CD1c-positive myeloid dendritic cell (primary cell): ENCODE measurements around the gene PRC1.
"Not testable (repeated sequence)": the region's sequence is repeated elsewhere in the genome, so short reads cannot be mapped to it uniquely, and the experiment has no call there.

ENCODE experiments used
- DNase-seq: peaks from one replicate; pipeline ENCODE4 v3.0.0-alpha.2; 2016; ENCODE audit errors: extremely low spot score

Gene PRC1, protein sequence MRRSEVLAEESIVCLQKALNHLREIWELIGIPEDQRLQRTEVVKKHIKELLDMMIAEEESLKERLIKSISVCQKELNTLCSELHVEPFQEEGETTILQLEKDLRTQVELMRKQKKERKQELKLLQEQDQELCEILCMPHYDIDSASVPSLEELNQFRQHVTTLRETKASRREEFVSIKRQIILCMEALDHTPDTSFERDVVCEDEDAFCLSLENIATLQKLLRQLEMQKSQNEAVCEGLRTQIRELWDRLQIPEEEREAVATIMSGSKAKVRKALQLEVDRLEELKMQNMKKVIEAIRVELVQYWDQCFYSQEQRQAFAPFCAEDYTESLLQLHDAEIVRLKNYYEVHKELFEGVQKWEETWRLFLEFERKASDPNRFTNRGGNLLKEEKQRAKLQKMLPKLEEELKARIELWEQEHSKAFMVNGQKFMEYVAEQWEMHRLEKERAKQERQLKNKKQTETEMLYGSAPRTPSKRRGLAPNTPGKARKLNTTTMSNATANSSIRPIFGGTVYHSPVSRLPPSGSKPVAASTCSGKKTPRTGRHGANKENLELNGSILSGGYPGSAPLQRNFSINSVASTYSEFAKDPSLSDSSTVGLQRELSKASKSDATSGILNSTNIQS

GRCh38 chr15:90994417-90995311, at the start of gene PRC1:
Gene PRC1 (minus strand): TSS chr15:90994535. CDS start chr15:90994417, 118 bp downstream.
- DNase-seq: peak; percentile 99

DNA sequence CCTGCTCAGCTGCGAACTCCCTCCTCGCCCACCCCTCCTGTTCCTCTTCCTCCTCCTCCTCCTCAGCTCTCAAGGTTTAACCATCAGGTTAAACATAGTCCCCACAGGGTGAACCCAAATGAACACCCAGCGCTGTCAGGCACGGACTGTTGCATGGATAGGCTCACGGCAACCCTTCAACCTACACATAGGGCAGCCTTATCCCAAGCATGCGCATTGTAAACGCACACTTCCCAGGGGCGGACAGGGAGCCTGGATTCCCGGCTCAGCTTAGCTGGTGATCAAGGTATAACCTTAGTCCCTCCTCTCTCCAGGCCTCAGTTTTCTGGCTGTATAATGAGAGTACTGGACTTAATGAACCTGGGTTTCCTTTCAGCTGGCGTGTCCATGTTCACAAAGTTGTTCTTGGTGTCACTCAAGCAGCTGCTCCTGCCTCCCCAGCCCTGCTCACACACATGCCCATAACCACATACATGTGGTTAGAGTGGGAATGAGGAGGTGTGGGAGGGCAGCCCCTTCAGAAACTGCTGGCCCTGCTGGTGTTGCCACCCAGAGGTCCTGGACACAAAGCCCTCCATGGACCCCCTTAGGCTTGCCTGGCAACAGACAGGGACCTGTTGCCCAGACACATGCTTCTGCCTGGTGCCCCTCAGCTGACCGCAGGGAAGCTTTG, 49.0 kb upstream of the PRC1 start:
- DNase-seq: no peak

GRCh38 chr15:91040856-91041255, 46.5 kb upstream of the PRC1 start:
- DNase-seq: no peak

DNA sequence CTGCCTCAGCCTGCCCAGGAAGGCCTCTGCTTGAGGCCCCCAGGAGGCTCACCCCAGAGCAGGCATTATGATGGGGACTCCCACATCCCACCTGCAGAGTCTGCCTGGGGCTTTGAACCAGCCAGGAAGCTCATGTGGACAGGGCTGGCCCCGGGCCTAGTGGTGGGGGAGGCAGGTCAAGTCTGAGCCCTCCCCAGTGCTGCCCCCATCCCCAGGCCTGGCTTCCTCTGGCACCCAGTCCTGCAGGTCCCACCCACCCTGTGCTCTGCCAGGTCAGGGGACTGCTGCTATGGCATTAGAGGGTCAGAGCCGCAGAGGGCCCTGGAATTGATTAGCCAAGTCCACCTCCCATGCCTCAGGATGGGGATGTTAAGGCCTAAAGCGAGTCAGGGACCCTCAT, 45.7 kb upstream of the PRC1 start:
- no peak for DNase-seq

DNA sequence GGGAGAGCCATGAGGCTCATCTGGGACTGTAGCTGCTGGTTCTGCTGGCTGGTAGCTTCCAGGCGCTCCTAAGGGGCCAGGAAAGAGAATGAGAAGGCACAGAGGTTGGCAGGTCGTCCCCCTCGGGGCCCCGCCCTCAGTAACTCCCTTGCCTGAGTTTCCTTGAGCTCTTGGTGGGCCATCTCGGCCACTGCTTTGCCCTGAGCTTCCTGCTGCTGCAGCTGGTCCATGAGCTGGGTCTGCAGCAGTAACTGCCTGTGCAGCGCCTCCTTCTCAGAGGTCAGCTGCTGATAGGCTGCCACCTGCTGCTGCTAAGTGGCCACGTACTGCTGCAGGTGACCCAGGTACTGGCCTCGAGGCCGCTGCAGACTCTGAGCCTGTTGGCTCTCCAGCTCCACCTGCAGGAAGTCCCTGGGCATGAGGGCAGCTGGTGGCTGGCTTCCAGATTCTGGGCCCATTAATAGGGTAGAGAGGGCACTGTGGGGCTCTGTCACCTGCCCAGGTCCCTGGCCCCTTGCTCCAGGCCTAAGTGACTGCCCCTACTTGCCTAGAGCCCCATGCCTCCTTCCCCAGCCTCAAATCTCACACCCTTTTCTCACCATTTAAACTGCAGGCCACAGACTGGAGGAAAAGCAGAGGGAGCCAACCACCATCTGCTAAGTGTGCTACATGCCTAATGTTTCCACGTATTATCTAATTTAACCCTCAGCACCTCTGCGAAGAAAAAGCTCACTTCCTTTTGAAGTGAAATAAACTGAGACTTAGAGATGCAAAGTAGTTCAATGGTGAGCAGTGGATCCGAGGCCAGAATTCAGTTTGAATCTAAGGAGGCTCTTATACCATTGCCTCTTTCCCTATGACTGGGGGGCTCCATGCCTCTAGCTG, 38.8 kb upstream of the PRC1 start:
- peak; percentile 41 for DNase-seq

DNA sequence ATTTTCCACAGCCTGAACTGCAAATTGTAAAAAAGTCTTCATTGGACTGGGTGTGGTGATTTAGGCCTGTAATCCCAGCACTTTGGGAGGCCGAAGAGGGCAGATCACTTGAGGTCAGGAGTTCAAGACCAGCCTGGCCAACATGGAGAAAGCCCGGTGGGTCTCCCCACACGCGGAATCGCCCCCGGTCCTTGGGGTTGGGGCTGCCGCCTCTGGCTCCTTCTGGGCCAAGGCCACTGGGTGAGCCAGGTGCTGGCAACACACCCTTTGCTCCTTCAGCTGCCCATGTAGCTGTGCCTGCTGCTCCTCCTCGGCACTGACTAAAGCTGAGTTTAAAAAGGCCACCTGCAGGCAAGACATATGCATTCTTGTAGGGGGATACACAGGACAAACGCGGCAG, 37.5 kb upstream of the PRC1 start:
- no peak for DNase-seq

- DNase-seq: no peak
These were observed 33.3 kb upstream of the PRC1 start for GRCh38 chr15:91027677-91028076.

DNA sequence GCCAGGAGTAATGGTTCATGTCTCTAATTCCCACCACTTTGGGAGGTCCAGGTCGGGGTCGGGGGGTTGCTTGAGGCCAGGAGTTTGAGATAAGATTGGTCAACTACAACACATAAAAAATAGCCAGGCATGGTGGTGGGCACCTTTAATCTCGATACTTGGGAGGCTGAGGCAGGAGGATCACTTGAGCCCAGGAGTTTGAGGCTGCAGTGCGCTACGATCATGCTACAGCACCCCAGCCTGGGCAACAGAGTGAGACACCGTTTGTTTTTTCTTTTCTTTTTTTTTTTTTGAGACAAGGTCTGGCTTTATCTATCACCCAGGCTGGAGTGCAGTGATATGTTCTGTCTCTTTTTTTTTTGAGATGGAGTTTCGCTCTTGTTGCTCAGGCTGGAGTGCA, 29.4 kb upstream of the PRC1 start:
- no peak for DNase-seq

DNA sequence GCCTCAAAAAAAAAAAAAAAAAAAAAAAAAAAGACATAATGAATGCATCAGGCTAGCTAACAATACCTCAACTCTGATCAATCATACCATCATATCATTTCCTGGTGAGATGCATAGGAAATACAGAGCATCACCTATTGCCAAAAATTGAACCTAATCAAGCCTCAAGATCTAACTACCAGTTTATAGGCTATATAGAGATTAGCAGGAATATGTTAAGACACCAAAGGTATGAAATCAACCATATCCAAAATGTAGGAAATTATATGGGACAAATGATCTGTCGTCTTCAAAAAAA, 28.4 kb upstream of the PRC1 start:
- DNase-seq: no peak

- peak; percentile 87 for DNase-seq
These were observed 27.9 kb upstream of the PRC1 start, which contains the start of gene VPS33B for GRCh38 chr15:91022075-91022831. Gene VPS33B (minus strand): TSS chr15:91022594. CDS start chr15:91022249, 345 bp downstream.

DNA sequence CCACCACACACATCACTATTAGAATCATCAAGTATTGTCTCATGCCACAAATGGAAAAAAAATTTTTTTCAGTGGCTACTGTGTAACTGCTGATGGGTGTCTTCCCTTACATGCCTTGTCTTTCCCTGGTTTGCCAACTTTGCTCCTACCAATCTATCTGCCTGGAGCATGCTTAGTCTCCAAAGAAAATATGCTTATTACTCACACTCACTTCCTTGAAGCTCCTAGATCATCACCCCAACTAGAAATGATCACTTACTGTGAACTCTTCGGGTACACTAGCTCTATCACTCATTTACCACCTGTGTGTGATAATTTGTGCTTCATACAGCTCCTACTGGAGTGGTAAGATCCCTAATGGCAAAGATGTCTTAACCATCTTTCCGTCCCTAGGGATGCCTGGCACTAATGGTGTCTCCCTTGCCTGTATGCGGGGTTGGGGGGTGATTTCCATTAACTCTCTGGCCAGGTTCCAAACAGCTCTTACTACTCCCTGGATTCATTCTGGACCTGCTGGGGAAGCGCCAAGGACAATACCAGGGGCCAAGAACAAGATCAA, 27.3 kb upstream of the PRC1 start:
- DNase-seq: no peak

DNA sequence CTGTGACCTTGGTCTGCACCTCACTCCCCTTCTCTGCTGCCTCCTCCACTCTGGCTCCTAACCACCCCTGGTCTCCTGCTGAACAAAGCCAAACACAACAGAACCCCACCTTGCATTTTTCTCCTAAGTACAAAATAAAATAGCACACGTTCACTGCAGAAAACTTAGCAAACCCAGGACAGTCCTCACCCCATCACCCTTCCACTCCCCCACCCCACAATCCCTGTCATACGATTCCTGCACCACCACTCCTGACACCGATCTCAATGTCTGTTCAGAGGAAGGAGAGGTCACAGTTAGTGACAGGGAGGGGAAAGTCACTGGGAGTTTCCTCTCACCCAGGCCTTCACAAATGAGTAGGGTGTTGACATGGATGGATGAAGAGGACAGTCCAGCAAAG, 23.8 kb upstream of the PRC1 start:
- no peak for DNase-seq

- DNase-seq: no peak
These were observed 23.4 kb upstream of the PRC1 start for GRCh38 chr15:91017716-91018115.

- DNase-seq: not testable (repeated sequence)
These were observed 19.4 kb upstream of the PRC1 start for GRCh38 chr15:91013701-91014100.

GRCh38 chr15:91007266-91007665, 12.9 kb upstream of the PRC1 start:
- no peak for DNase-seq

DNA sequence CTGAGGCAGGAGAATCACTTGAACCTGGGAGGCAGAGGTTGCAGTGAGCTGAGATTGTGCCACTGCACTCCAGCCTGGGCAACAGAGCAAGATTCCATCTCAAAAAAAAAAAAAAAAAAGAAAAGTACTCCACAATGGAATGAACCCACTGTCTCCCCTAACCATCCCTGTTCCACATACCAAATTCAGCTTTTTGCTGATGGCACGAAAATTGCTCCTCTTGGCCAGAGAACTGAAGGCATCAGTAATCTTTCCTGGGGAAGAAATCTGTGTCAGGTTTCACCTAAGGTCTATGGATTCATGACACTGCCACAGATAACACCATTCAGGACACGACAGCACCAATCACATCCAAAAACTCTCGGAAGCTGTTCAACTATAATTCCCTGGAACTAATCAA, 6.9 kb upstream of the PRC1 start:
- no peak for DNase-seq

- no peak for DNase-seq
These were observed 4.4 kb upstream of the PRC1 start for GRCh38 chr15:90998737-90999136.

DNA sequence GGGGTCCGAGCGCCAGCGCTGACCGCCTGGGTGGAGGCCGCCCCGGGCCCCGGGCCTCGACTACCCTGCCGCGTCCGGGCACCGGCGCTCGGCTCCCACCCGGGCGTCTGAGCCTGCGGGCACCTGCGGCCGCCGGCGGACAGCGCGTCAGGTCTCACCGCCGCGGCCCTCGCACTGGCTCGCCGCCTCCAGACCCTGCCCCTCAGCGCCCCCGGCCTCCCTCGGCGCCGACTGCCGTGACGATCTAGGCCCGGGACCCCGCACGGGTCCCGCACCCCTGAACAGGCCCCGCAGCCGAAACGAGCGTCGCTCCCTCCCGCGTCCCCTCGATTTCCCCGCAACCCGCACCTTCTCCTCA, 297 bp downstream of the PRC1 start:
- no peak for DNase-seq

DNA sequence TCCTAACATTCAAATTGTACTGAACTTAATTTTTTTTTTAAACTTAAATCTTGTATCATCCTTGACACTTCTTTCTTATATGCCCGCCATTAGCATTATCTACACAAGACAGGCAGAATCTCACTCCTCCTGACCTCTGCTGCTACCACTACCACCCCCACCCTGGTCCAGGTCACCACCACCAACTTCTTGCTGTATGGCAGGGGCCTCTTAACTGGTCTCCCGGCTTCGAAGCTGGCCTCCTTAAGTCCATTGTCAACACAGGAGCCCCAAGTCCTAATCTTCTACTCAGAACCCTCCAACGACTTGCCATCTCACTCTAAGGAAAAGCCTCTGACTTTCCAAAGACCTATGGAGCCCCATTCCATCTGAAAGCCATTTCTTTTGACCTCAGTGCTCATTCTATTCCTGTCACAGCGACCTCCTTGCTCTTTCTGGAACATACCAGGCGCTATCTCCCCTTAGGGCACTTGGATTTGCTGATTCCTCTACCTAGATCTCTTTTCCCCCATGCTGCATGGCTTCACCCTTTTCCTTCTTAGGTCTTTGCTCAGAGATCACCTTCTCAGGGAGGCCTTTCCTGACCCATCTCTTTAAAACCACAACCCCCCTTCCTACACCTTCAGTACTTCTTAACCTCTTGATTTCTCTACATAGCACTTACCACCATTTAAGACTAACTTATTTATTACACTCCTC, 2.6 kb downstream of the PRC1 start:
- DNase-seq: no peak
